Coronary artery (tissue), 2 donors: ENCODE measurements around the gene UBE2G2.

ENCODE experiments used
- DNase-seq: peaks from one replicate; pipeline ENCODE4 v3.0.0-alpha.2; 2017; ENCODE audit warnings: low spot score
- H3K27ac ChIP-seq, 2 donors: fragments of 200-600 bp; sonication (generic); one replicate each; pipeline ENCODE4 v1.5.1; 2016 to 2019
- H3K4me3 ChIP-seq: fragments of 200-600 bp; sonication (generic); 2 replicates; pipeline ENCODE4 v1.5.1; 2016; ENCODE audit warnings: mild to moderate bottlenecking, moderate library complexity
- CTCF ChIP-seq: fragments of 200-600 bp; sonication (generic); IDR thresholded peaks from one replicate; pipeline ENCODE4 v1.5.1; 2019; ENCODE audit warnings: antibody characterized with exemption

The UBE2G2 gene

GRCh38 chr21:44789880-44790279 lies 11.7 kb downstream of the UBE2G2 start:
- TF ChIP-seq CTCF, result no peak
- H3K4me3 ChIP-seq, result no peak overlapping the region
- no peak for DNase-seq
- H3K27ac ChIP-seq, result no peak overlapping the region

- no peak for TF ChIP-seq CTCF
- no peak overlapping the region for H3K4me3 ChIP-seq
- no peak overlapping the region for H3K27ac ChIP-seq
- peak; percentile 26 for DNase-seq
Measured at GRCh38 chr21:44785620-44786335, 15.8 kb downstream of the UBE2G2 start.

GRCh38 chr21:44784810-44785209 lies 16.8 kb downstream of the UBE2G2 start:
- TF ChIP-seq CTCF, result no peak
- Histone ChIP-seq H3K4me3 (no peak overlapping the region), H3K27ac (no peak overlapping the region)
- peak; percentile 56 for DNase-seq

- DNase-seq, result peak; percentile 1
- Histone ChIP-seq H3K4me3 (no peak overlapping the region), H3K27ac (no peak overlapping the region)
- TF ChIP-seq CTCF, result no peak
Measured at GRCh38 chr21:44783020-44783696, 18.5 kb downstream of the UBE2G2 start.

GRCh38 chr21:44780767-44781459 lies 20.7 kb downstream of the UBE2G2 start:
- Histone ChIP-seq H3K27ac (no peak overlapping the region), H3K4me3 (no peak overlapping the region)
- peak; percentile 52 for DNase-seq
- TF ChIP-seq CTCF, result no peak

GRCh38 chr21:44780137-44780502 lies 21.5 kb downstream of the UBE2G2 start:
- H3K27ac ChIP-seq, result no peak overlapping the region
- TF ChIP-seq CTCF, result no peak
- H3K4me3 ChIP-seq, result no peak overlapping the region
- peak; percentile 33 for DNase-seq
